ENCODE results near the gene TMBIM4. TPM values are rescaled to one million over a fixed set of nuclear protein-coding genes. Genes with fewer than 3 reads are reported as not detected.

The TMBIM4 gene
- total RNA-seq, 3 donors from 2014 or later = 128 to 325 (median 218) TPM

- no peaks in the 10 kb centered on the region for H3K36me3 ChIP-seq
- no peak for DNase-seq (ENCODE audit: low spot score in 2 of 2)
- intact Hi-C loops (cut with DNase I; ENCODE audit: low total_unique reads) = no loop called here
- TF ChIP-seq POLR2AphosphoS5 (IDR thresholded peaks at IDR 0.05) (no peak), POLR2A (IDR thresholded peaks at IDR 0.05) (no peak)
- TF ChIP-seq, protein P1, sequence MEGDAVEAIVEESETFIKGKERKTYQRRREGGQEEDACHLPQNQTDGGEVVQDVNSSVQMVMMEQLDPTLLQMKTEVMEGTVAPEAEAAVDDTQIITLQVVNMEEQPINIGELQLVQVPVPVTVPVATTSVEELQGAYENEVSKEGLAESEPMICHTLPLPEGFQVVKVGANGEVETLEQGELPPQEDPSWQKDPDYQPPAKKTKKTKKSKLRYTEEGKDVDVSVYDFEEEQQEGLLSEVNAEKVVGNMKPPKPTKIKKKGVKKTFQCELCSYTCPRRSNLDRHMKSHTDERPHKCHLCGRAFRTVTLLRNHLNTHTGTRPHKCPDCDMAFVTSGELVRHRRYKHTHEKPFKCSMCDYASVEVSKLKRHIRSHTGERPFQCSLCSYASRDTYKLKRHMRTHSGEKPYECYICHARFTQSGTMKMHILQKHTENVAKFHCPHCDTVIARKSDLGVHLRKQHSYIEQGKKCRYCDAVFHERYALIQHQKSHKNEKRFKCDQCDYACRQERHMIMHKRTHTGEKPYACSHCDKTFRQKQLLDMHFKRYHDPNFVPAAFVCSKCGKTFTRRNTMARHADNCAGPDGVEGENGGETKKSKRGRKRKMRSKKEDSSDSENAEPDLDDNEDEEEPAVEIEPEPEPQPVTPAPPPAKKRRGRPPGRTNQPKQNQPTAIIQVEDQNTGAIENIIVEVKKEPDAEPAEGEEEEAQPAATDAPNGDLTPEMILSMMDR (IDR thresholded peaks at IDR 0.05) = no peak
- no peak overlapping the region for H3K27ac ChIP-seq
- H3K9me3 ChIP-seq = no peaks in the 10 kb centered on the region
- H3K4me1 ChIP-seq = no peaks in the 10 kb centered on the region
- H3K27me3 ChIP-seq = no peaks in the 10 kb centered on the region
- H3K4me3 ChIP-seq = no peak overlapping the region
Measured at GRCh38 chr12:66090157-66090556, 79.6 kb downstream of the TMBIM4 start.

GRCh38 chr12:66087365-66087943 is 82.3 kb downstream of the TMBIM4 start:
- intact Hi-C loops (cut with DNase I; ENCODE audit: low total_unique reads) = no loop called here
- DNase-seq (ENCODE audit: low spot score in 2 of 2) = peak in 1 of 2 donors; percentile 43
- Histone ChIP-seq H3K27ac (no peak overlapping the region), H3K36me3 (no peaks in the 10 kb centered on the region), H3K9me3 (no peaks in the 10 kb centered on the region), H3K27me3 (no peaks in the 10 kb centered on the region), H3K4me3 (no peak overlapping the region), H3K4me1 (no peaks in the 10 kb centered on the region)
- TF ChIP-seq, protein P1 (IDR thresholded peaks at IDR 0.05) = peak in 2 of 3 donors; percentile 64 to 71
- TF ChIP-seq POLR2A (IDR thresholded peaks at IDR 0.05) = no peak
- TF ChIP-seq POLR2AphosphoS5 (IDR thresholded peaks at IDR 0.05) = no peak

DNA sequence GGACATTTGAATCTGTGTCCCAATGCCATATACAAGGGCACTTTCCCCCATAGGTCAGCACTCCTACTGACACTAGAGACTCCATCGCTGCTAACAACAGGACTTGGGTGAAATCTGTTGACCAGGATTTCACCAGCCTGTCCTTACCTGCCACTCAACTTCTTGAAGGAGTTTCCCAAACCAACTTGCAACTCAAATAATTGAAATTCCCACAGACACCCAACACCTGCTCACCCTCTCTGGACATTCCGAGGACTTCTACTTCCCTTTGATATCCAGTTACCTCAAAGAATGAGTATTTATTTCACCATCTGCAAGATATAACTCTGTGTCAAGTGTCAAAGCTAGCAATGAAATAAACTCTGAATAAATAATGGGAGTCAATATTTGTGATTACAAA is 83.8 kb downstream of the TMBIM4 start:
- H3K4me3 ChIP-seq = no peak overlapping the region
- H3K4me1 ChIP-seq = no peaks in the 10 kb centered on the region
- no peak overlapping the region for H3K27ac ChIP-seq
- TF ChIP-seq POLR2AphosphoS5 (IDR thresholded peaks at IDR 0.05) (no peak), POLR2A (IDR thresholded peaks at IDR 0.05) (no peak)
- TF ChIP-seq, protein P1 (IDR thresholded peaks at IDR 0.05) = no peak
- intact Hi-C loops (cut with DNase I; ENCODE audit: low total_unique reads) = no loop called here
- H3K9me3 ChIP-seq = no peaks in the 10 kb centered on the region
- no peaks in the 10 kb centered on the region for H3K36me3 ChIP-seq
- H3K27me3 ChIP-seq = no peaks in the 10 kb centered on the region
- DNase-seq (ENCODE audit: low spot score in 2 of 2) = no peak

Other genes starting within 250 kb of the TMBIM4 start
- gene LLPH, start 39.2 kb downstream of the TMBIM4 start, total RNA-seq = 1 to 10 TPM; 3.9 to 6.6 (median 6.1) TPM
- 10 to 100 TPM; 22.2 to 88.8 (median 37.7) TPM for gene IRAK3, start 19.2 kb upstream of the TMBIM4 start, total RNA-seq
- gene HELB, start 132.5 kb upstream of the TMBIM4 start, total RNA-seq = 10 to 100 TPM in 1 of 3 donors, 1 to 10 TPM in 2; 4.0 to 11.1 (median 7.2) TPM